Measurements from ENCODE around the gene CECR2.

- TF ChIP-seq, protein P1, sequence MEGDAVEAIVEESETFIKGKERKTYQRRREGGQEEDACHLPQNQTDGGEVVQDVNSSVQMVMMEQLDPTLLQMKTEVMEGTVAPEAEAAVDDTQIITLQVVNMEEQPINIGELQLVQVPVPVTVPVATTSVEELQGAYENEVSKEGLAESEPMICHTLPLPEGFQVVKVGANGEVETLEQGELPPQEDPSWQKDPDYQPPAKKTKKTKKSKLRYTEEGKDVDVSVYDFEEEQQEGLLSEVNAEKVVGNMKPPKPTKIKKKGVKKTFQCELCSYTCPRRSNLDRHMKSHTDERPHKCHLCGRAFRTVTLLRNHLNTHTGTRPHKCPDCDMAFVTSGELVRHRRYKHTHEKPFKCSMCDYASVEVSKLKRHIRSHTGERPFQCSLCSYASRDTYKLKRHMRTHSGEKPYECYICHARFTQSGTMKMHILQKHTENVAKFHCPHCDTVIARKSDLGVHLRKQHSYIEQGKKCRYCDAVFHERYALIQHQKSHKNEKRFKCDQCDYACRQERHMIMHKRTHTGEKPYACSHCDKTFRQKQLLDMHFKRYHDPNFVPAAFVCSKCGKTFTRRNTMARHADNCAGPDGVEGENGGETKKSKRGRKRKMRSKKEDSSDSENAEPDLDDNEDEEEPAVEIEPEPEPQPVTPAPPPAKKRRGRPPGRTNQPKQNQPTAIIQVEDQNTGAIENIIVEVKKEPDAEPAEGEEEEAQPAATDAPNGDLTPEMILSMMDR (conservative IDR thresholded peaks at IDR 0.05; ENCODE audit: low read depth, low read length), result no peak
- TF ChIP-seq EZH2 (IDR thresholded peaks at IDR 0.05; ENCODE audit: low read length, unreplicated experiment) (no peak), EZH2phosphoT487 (IDR thresholded peaks at IDR 0.05; ENCODE audit: borderline replicate concordance, low read length) (no peak)
Observed at GRCh38 chr22:17483688-17484372, 114.6 kb downstream of the CECR2 start.
